GM12891 (cell line): Measurements from ENCODE around the gene BNIP5.

Source experiments
- POLR2A ChIP-seq: IDR thresholded peaks from 2 replicates; pipeline ENCODE4 v1.6.1; 2011; ENCODE audit warnings: low read depth, low read length, control low read depth
- TAF1 ChIP-seq: IDR thresholded peaks from 2 replicates; pipeline ENCODE4 v1.6.1; 2011; ENCODE audit warnings: low read depth, low read length, control low read depth

DNA sequence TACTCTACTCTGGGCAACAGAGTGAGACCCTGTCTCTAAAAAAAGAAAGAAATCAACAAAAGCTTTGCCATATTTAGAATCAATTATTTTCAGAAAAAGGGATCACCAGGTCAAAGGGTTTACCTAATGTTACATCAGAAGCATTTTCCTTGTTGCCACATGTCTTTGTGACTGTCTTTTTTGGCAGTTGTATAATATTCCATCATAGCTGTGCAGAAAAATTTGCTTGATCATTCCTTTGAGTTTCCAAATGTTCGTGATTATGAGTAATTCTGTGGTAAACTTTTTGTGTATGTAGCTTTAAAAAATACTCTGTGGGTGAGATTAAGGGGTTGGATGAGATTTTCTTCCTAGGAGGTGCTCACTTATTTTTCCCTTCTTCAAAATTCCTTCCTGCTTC lies 40.4 kb downstream of the BNIP5 start:
- TF ChIP-seq TAF1 (no peak), POLR2A (no peak)
